ENCODE results near the gene TBC1D21. TPM values are rescaled to one million over a fixed set of nuclear protein-coding genes. Genes with fewer than 3 reads are reported as not detected.
A peak's percentile ranks its signal among the peaks of the same experiment; 100 is the strongest.

Gene TBC1D21
- polyA plus RNA-seq, 1 donor from 2014 or later = not detected

- no peaks in the 10 kb centered on the region for H3K9me3 ChIP-seq (ENCODE audit: low read length)
- H3K27ac ChIP-seq (ENCODE audit: low read length) = no peak overlapping the region
- peaks cover 8% of the 10 kb centered on the region for H3K27me3 ChIP-seq (ENCODE audit: insufficient read depth, low read depth, low read length)
- H2AFZ ChIP-seq (ENCODE audit: low read depth, low read length) = no peak overlapping the region
- H3K9ac ChIP-seq (ENCODE audit: low read length) = no peak overlapping the region
- TF ChIP-seq POLR2AphosphoS5 (IDR thresholded peaks at IDR 0.05) = no peak
- TF ChIP-seq EP300 (conservative IDR thresholded peaks at IDR 0.05; ENCODE audit: poor library complexity, severe bottlenecking) = no peak
- TF ChIP-seq, protein P1, sequence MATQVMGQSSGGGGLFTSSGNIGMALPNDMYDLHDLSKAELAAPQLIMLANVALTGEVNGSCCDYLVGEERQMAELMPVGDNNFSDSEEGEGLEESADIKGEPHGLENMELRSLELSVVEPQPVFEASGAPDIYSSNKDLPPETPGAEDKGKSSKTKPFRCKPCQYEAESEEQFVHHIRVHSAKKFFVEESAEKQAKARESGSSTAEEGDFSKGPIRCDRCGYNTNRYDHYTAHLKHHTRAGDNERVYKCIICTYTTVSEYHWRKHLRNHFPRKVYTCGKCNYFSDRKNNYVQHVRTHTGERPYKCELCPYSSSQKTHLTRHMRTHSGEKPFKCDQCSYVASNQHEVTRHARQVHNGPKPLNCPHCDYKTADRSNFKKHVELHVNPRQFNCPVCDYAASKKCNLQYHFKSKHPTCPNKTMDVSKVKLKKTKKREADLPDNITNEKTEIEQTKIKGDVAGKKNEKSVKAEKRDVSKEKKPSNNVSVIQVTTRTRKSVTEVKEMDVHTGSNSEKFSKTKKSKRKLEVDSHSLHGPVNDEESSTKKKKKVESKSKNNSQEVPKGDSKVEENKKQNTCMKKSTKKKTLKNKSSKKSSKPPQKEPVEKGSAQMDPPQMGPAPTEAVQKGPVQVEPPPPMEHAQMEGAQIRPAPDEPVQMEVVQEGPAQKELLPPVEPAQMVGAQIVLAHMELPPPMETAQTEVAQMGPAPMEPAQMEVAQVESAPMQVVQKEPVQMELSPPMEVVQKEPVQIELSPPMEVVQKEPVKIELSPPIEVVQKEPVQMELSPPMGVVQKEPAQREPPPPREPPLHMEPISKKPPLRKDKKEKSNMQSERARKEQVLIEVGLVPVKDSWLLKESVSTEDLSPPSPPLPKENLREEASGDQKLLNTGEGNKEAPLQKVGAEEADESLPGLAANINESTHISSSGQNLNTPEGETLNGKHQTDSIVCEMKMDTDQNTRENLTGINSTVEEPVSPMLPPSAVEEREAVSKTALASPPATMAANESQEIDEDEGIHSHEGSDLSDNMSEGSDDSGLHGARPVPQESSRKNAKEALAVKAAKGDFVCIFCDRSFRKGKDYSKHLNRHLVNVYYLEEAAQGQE (IDR thresholded peaks at IDR 0.05; ENCODE audit: borderline replicate concordance) = no peak
- TF ChIP-seq CTCF (IDR thresholded peaks at IDR 0.05; ENCODE audit: poor library complexity, severe bottlenecking) = no peak
- TF ChIP-seq EZH2 (IDR thresholded peaks at IDR 0.05; ENCODE audit: borderline replicate concordance, insufficient read depth, low read length, poor library complexity, severe bottlenecking) = no peak
- no peak for TF ChIP-seq SMC3 (conservative IDR thresholded peaks at IDR 0.05; ENCODE audit: poor library complexity)
- no peak for TF ChIP-seq TAF1 (IDR thresholded peaks at IDR 0.05; ENCODE audit: low read depth)
- no peak for TF ChIP-seq RAD21 (conservative IDR thresholded peaks at IDR 0.05)
- H3K4me2 ChIP-seq (ENCODE audit: low read length) = no peak overlapping the region
- H3K79me2 ChIP-seq (replicated peaks; ENCODE audit: insufficient read depth, low read length) = no peaks in the 10 kb centered on the region
- no peaks in the 10 kb centered on the region for H3K36me3 ChIP-seq (ENCODE audit: insufficient read depth, low read length)
- H3K4me3 ChIP-seq (ENCODE audit: low read length) = no peak overlapping the region
- no peaks in the 10 kb centered on the region for H3K9me2 ChIP-seq (ENCODE audit: insufficient read depth, low read length)
- H4K20me1 ChIP-seq (ENCODE audit: insufficient read depth) = no peaks in the 10 kb centered on the region
- H3F3A ChIP-seq (ENCODE audit: insufficient read depth, low read length, poor library complexity, severe bottlenecking) = no peaks in the 10 kb centered on the region
These were observed 23.1 kb upstream of the TBC1D21 start for GRCh38 chr15:73850228-73850627.

DNA sequence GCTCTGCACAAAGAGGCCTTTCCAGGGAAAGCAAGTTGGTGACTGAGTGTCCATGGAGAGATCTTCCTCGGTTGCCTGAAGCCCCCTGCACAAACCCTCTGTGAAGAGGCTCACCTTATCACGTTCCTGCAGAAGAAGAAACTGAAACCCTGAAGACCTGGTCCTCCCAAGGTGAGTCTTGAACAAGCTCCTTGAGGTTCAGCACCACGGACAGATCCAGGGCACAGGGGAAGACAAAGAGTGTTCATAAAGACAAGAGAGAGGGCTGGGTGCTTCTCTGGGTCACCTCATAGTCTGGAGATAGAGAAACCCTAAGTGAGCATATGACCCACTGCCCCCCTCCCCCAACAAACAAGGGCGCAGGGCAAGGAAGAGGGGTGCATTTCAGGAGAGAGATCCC is 21.7 kb upstream of the TBC1D21 start:
- Histone ChIP-seq H3K9me2 (ENCODE audit: insufficient read depth, low read length) (no peaks in the 10 kb centered on the region), H3K9ac (ENCODE audit: low read length) (no peak overlapping the region), H3K9me3 (ENCODE audit: low read length) (no peaks in the 10 kb centered on the region), H3F3A (ENCODE audit: insufficient read depth, low read length, poor library complexity, severe bottlenecking) (no peaks in the 10 kb centered on the region), H4K20me1 (ENCODE audit: insufficient read depth) (no peaks in the 10 kb centered on the region), H3K36me3 (ENCODE audit: insufficient read depth, low read length) (no peaks in the 10 kb centered on the region), H3K27ac (ENCODE audit: low read length) (no peak overlapping the region), H3K4me3 (ENCODE audit: low read length) (no peak overlapping the region), H3K4me2 (ENCODE audit: low read length) (no peak overlapping the region), H2AFZ (ENCODE audit: low read depth, low read length) (no peak overlapping the region), H3K27me3 (ENCODE audit: insufficient read depth, low read depth, low read length) (peaks cover 8% of the 10 kb centered on the region), H3K79me2 (replicated peaks; ENCODE audit: insufficient read depth, low read length) (no peaks in the 10 kb centered on the region)
- no peak for TF ChIP-seq SMC3 (conservative IDR thresholded peaks at IDR 0.05; ENCODE audit: poor library complexity)
- TF ChIP-seq, protein P1 (IDR thresholded peaks at IDR 0.05; ENCODE audit: borderline replicate concordance) = peak; percentile 41

Measured in neural cell (in vitro differentiated cells).